Astrocyte (in vitro differentiated cells and primary cell): Measurements from ENCODE around the gene CBX6.

ENCODE experiments used
- EZH2 ChIP-seq: IDR thresholded peaks from 2 replicates; pipeline ENCODE4 v1.6.1; 2012; ENCODE audit warnings: mild to moderate bottlenecking, low read length, inconsistent platforms; ENCODE audit not compliant: insufficient read depth
- TF ChIP-seq, protein P1 (sequence below): IDR thresholded peaks from 2 replicates; pipeline ENCODE4 v1.5.1; 2011; ENCODE audit warnings: low read depth, mild to moderate bottlenecking, inconsistent platforms, low read length, moderate library complexity; ENCODE audit not compliant: insufficient read depth

DNA sequence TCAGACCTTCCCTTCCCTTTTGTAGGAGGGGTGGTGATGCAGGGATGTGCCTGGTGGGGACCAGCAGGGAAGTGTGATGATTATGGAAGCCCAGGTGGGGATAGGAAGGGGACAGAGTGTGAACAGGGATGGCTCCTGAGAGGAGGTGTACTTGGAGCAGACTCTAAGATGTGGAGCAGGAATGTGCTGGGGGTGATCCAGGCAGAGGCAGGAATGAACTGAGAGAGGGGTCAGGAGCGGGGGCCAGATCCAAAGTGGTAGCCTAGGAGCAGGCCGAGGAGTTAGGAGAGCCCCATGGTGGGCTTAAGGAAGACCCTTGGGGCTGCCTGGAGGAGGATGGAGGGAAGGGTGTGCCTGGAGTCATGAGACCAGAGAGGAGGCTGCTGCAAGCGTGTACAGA lies 31.9 kb downstream of the CBX6 start:
- TF ChIP-seq EZH2: no peak
- TF ChIP-seq, protein P1, sequence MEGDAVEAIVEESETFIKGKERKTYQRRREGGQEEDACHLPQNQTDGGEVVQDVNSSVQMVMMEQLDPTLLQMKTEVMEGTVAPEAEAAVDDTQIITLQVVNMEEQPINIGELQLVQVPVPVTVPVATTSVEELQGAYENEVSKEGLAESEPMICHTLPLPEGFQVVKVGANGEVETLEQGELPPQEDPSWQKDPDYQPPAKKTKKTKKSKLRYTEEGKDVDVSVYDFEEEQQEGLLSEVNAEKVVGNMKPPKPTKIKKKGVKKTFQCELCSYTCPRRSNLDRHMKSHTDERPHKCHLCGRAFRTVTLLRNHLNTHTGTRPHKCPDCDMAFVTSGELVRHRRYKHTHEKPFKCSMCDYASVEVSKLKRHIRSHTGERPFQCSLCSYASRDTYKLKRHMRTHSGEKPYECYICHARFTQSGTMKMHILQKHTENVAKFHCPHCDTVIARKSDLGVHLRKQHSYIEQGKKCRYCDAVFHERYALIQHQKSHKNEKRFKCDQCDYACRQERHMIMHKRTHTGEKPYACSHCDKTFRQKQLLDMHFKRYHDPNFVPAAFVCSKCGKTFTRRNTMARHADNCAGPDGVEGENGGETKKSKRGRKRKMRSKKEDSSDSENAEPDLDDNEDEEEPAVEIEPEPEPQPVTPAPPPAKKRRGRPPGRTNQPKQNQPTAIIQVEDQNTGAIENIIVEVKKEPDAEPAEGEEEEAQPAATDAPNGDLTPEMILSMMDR: no peak
